Activated T-helper 17 cell treated with anti-CD3 and anti-CD28 coated beads, Interleukin-2, amount 50 U/mL, for 72 hours (primary cell): ENCODE results near the gene CCDC201. TPM values are rescaled to one million over a fixed set of nuclear protein-coding genes. Genes with fewer than 3 reads are reported as not detected.

Experiments used
- ATAC-seq: fragments of 150-1000 bp; cut with Tn5 transposase; replicated peaks from 2 replicates; pipeline ENCODE4 v1.10.0; 2021; ENCODE audit warnings: mild to moderate bottlenecking, moderate library complexity
- H3K27ac Mint-ChIP-seq: one replicate; pipeline ENCODE4 v1.8.0; 2022; ENCODE audit warnings: mixed read lengths
- H3K27me3 Mint-ChIP-seq: one replicate; pipeline ENCODE4 v1.8.0; 2022; ENCODE audit warnings: mixed read lengths
- H3K36me3 Mint-ChIP-seq: one replicate; pipeline ENCODE4 v1.8.0; 2022; ENCODE audit warnings: low read depth, mild to moderate bottlenecking, mixed read lengths
- H3K4me1 Mint-ChIP-seq: one replicate; pipeline ENCODE4 v1.8.0; 2022; ENCODE audit warnings: mixed read lengths
- H3K4me3 Mint-ChIP-seq: one replicate; pipeline ENCODE4 v1.8.0; 2022; ENCODE audit warnings: mild to moderate bottlenecking, mixed read lengths
- H3K9me3 Mint-ChIP-seq: one replicate; pipeline ENCODE4 v1.8.0; 2022; ENCODE audit warnings: mixed read lengths
- total RNA-seq, 2 donors: library from RNA; stranded (reverse); gene quantifications; one replicate each; pipeline ENCODE4 v1.2.3, GENCODE V29; 2022

Gene CCDC201
- total RNA-seq, 2 donors from 2014 or later = not detected

GRCh38 chr7:45909561-45909960 is 36.7 kb upstream of the CCDC201 start:
- no peak overlapping the region for H3K27ac Mint-ChIP-seq
- H3K4me1 Mint-ChIP-seq = no peaks in the 10 kb centered on the region
- peaks cover 8% of the 10 kb centered on the region for H3K36me3 Mint-ChIP-seq
- no peak for ATAC-seq
- H3K9me3 Mint-ChIP-seq = no peaks in the 10 kb centered on the region
- H3K4me3 Mint-ChIP-seq = no peak overlapping the region
- H3K27me3 Mint-ChIP-seq = no peaks in the 10 kb centered on the region

GRCh38 chr7:45902820-45903219 is 29.9 kb upstream of the CCDC201 start:
- H3K9me3 Mint-ChIP-seq = no peaks in the 10 kb centered on the region
- H3K36me3 Mint-ChIP-seq = no peaks in the 10 kb centered on the region
- H3K4me1 Mint-ChIP-seq = no peaks in the 10 kb centered on the region
- H3K27me3 Mint-ChIP-seq = peaks cover 11% of the 10 kb centered on the region
- H3K4me3 Mint-ChIP-seq = no peak overlapping the region
- no peak overlapping the region for H3K27ac Mint-ChIP-seq
- no peak for ATAC-seq

- Mint-ChIP-seq H3K4me1 (no peaks in the 10 kb centered on the region), H3K27me3 (peaks cover 14% of the 10 kb centered on the region), H3K9me3 (no peaks in the 10 kb centered on the region), H3K36me3 (no peaks in the 10 kb centered on the region), H3K27ac (no peak overlapping the region), H3K4me3 (no peak overlapping the region)
- ATAC-seq = no peak
Measured at GRCh38 chr7:45901566-45901965, 28.7 kb upstream of the CCDC201 start.

- no peak for ATAC-seq
- Mint-ChIP-seq H3K36me3 (no peaks in the 10 kb centered on the region), H3K9me3 (no peaks in the 10 kb centered on the region), H3K27ac (no peak overlapping the region), H3K4me3 (no peak overlapping the region), H3K27me3 (peaks cover 38% of the 10 kb centered on the region), H3K4me1 (no peaks in the 10 kb centered on the region)
Measured at GRCh38 chr7:45898222-45898621, 25.3 kb upstream of the CCDC201 start.

GRCh38 chr7:45897042-45897690 is 24.3 kb upstream of the CCDC201 start:
- Mint-ChIP-seq H3K4me1 (no peaks in the 10 kb centered on the region), H3K27me3 (peaks cover 38% of the 10 kb centered on the region), H3K4me3 (no peak overlapping the region), H3K27ac (no peak overlapping the region), H3K9me3 (no peaks in the 10 kb centered on the region), H3K36me3 (no peaks in the 10 kb centered on the region)
- no peak for ATAC-seq

GRCh38 chr7:45894665-45895062 is 21.8 kb upstream of the CCDC201 start:
- Mint-ChIP-seq H3K27me3 (peaks cover 42% of the 10 kb centered on the region), H3K4me1 (no peaks in the 10 kb centered on the region), H3K9me3 (no peaks in the 10 kb centered on the region), H3K36me3 (no peaks in the 10 kb centered on the region), H3K4me3 (no peak overlapping the region), H3K27ac (no peak overlapping the region)
- no peak for ATAC-seq

GRCh38 chr7:45893996-45894664 is 21.2 kb upstream of the CCDC201 start:
- no peak for ATAC-seq
- H3K9me3 Mint-ChIP-seq = no peaks in the 10 kb centered on the region
- H3K4me3 Mint-ChIP-seq = no peak overlapping the region
- no peaks in the 10 kb centered on the region for H3K36me3 Mint-ChIP-seq
- no peak overlapping the region for H3K27ac Mint-ChIP-seq
- H3K4me1 Mint-ChIP-seq = no peaks in the 10 kb centered on the region
- H3K27me3 Mint-ChIP-seq = peaks cover 48% of the 10 kb centered on the region

- Mint-ChIP-seq H3K9me3 (no peaks in the 10 kb centered on the region), H3K27me3 (peaks cover 50% of the 10 kb centered on the region), H3K4me1 (no peaks in the 10 kb centered on the region), H3K4me3 (no peak overlapping the region), H3K36me3 (no peaks in the 10 kb centered on the region), H3K27ac (no peak overlapping the region)
- ATAC-seq = no peak
Measured at GRCh38 chr7:45893374-45893995, 20.6 kb upstream of the CCDC201 start.

GRCh38 chr7:45892407-45893035 is 19.6 kb upstream of the CCDC201 start:
- Mint-ChIP-seq H3K9me3 (no peaks in the 10 kb centered on the region), H3K27ac (no peak overlapping the region), H3K4me1 (no peaks in the 10 kb centered on the region), H3K27me3 (peaks cover 44% of the 10 kb centered on the region), H3K4me3 (no peak overlapping the region), H3K36me3 (no peaks in the 10 kb centered on the region)
- ATAC-seq = no peak

- Mint-ChIP-seq H3K27me3 (peaks cover 49% of the 10 kb centered on the region), H3K4me3 (no peak overlapping the region), H3K4me1 (no peaks in the 10 kb centered on the region)
Measured at GRCh38 chr7:45891462-45892402, 18.9 kb upstream of the CCDC201 start.

GRCh38 chr7:45890902-45891461 is 18.1 kb upstream of the CCDC201 start:
- Mint-ChIP-seq H3K36me3 (no peaks in the 10 kb centered on the region), H3K4me1 (no peaks in the 10 kb centered on the region), H3K9me3 (no peaks in the 10 kb centered on the region), H3K4me3 (no peak overlapping the region), H3K27ac (no peak overlapping the region), H3K27me3 (peaks cover 48% of the 10 kb centered on the region)
- no peak for ATAC-seq

More at GRCh38 chr7:45891462-45892402, 18.9 kb upstream of the CCDC201 start:
- no peaks in the 10 kb centered on the region for H3K36me3 Mint-ChIP-seq
- ATAC-seq = no peak
- H3K27ac Mint-ChIP-seq = no peak overlapping the region
- no peaks in the 10 kb centered on the region for H3K9me3 Mint-ChIP-seq

GRCh38 chr7:45890125-45890901 is 17.4 kb upstream of the CCDC201 start:
- Mint-ChIP-seq H3K27me3 (peaks cover 44% of the 10 kb centered on the region), H3K36me3 (no peaks in the 10 kb centered on the region), H3K27ac (no peak overlapping the region), H3K4me3 (no peak overlapping the region), H3K9me3 (no peaks in the 10 kb centered on the region), H3K4me1 (no peaks in the 10 kb centered on the region)
- ATAC-seq = no peak

- Mint-ChIP-seq H3K4me3 (no peak overlapping the region), H3K4me1 (no peaks in the 10 kb centered on the region), H3K9me3 (no peaks in the 10 kb centered on the region), H3K27ac (no peak overlapping the region), H3K36me3 (no peaks in the 10 kb centered on the region), H3K27me3 (peaks cover 42% of the 10 kb centered on the region)
- ATAC-seq = no peak
Measured at GRCh38 chr7:45889367-45890067, 16.6 kb upstream of the CCDC201 start.
